Measurements from ENCODE around the gene C10orf62. TPM values are rescaled to one million over a fixed set of nuclear protein-coding genes. Genes with fewer than 3 reads are reported as not detected.

Gene C10orf62
- total RNA-seq, 1 donor from 2014 or later = not detected

GRCh38 chr10:97563337-97563736 is 26.2 kb upstream of the C10orf62 start:
- Mint-ChIP-seq H3K4me3 (ENCODE audit: unreplicated experiment) (no peak overlapping the region), H3K9me3 (ENCODE audit: unreplicated experiment) (no peaks in the 10 kb centered on the region), H3K27me3 (ENCODE audit: unreplicated experiment) (no peaks in the 10 kb centered on the region), H3K36me3 (ENCODE audit: unreplicated experiment) (no peaks in the 10 kb centered on the region), H3K4me1 (ENCODE audit: unreplicated experiment) (peaks cover 8% of the 10 kb centered on the region), H3K27ac (ENCODE audit: unreplicated experiment) (no peak overlapping the region)
- TF ChIP-seq CTCF (IDR thresholded peaks at IDR 0.05) = no peak
- DNase-seq (ENCODE audit: extremely low spot score, unreplicated experiment) = no peak

GRCh38 chr10:97564776-97565175 is 24.7 kb upstream of the C10orf62 start:
- DNase-seq (ENCODE audit: extremely low spot score, unreplicated experiment) = no peak
- Mint-ChIP-seq H3K9me3 (ENCODE audit: unreplicated experiment) (no peaks in the 10 kb centered on the region), H3K4me3 (ENCODE audit: unreplicated experiment) (no peak overlapping the region), H3K27me3 (ENCODE audit: unreplicated experiment) (no peaks in the 10 kb centered on the region), H3K27ac (ENCODE audit: unreplicated experiment) (no peak overlapping the region), H3K4me1 (ENCODE audit: unreplicated experiment) (peaks cover 8% of the 10 kb centered on the region), H3K36me3 (ENCODE audit: unreplicated experiment) (peaks cover 4% of the 10 kb centered on the region)
- TF ChIP-seq CTCF (IDR thresholded peaks at IDR 0.05) = no peak

DNA sequence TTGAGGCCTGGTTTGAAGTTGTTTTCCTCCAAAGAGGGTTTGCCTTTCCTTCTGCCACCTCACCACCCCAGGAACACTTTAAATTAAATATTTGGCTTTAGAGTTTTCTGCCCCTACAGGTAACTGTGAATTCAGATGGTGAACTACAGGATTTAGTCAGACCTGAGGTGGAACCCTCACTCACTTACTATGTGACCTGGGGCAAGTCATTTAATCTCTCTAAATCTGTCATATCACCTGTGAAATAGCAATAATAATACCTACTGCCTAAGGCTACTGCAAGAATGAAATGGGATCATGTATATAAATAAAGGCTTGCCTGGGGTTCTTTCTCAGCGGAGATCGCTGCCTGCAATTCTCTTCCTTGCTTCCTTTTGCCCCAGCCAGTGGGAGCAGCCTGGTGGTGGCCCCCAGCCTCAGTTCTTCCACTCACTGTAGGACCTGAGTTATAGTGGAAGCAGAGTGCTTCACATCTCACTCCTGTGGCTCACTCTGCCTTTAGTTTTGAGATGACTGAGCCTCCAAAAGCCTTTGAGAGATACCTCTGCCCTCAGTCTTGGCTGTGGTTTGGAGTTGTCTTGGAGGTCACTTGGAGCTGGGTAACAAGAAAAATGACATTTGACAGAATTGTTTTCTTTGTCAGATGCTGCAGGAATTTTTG is 23.1 kb upstream of the C10orf62 start:
- Mint-ChIP-seq H3K9me3 (ENCODE audit: unreplicated experiment) (no peaks in the 10 kb centered on the region), H3K4me1 (ENCODE audit: unreplicated experiment) (peaks cover 16% of the 10 kb centered on the region), H3K36me3 (ENCODE audit: unreplicated experiment) (peaks cover 4% of the 10 kb centered on the region), H3K27ac (ENCODE audit: unreplicated experiment) (no peak overlapping the region), H3K4me3 (ENCODE audit: unreplicated experiment) (no peak overlapping the region), H3K27me3 (ENCODE audit: unreplicated experiment) (no peaks in the 10 kb centered on the region)
- no peak for DNase-seq (ENCODE audit: extremely low spot score, unreplicated experiment)
- no peak for TF ChIP-seq CTCF (IDR thresholded peaks at IDR 0.05)

DNA sequence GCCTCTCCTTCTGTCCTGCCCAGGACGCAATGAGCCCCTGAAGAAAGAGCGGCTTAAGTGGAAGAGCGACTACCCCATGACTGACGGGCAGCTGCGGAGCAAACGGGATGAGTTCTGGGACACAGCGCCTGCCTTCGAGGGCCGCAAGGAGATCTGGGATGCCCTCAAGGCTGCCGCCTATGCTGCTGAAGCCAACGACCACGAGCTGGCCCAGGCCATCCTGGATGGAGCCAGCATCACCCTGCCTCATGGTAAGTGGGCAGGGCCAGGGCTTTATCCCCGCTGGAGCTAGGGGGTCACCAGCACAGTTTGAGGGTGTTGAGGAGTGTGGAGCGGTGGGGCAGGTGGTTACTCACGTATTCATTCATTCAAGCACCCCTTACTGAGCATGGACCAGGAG is 21.6 kb upstream of the C10orf62 start:
- Mint-ChIP-seq H3K4me1 (ENCODE audit: unreplicated experiment) (peaks cover 27% of the 10 kb centered on the region), H3K27ac (ENCODE audit: unreplicated experiment) (no peak overlapping the region), H3K36me3 (ENCODE audit: unreplicated experiment) (peaks cover 4% of the 10 kb centered on the region), H3K4me3 (ENCODE audit: unreplicated experiment) (no peak overlapping the region), H3K27me3 (ENCODE audit: unreplicated experiment) (no peaks in the 10 kb centered on the region), H3K9me3 (ENCODE audit: unreplicated experiment) (no peaks in the 10 kb centered on the region)
- no peak for TF ChIP-seq CTCF (IDR thresholded peaks at IDR 0.05)
- no peak for DNase-seq (ENCODE audit: extremely low spot score, unreplicated experiment)

- H3K27ac Mint-ChIP-seq (ENCODE audit: unreplicated experiment) = no peak overlapping the region
- TF ChIP-seq CTCF (IDR thresholded peaks at IDR 0.05) = no peak
- H3K4me3 Mint-ChIP-seq (ENCODE audit: unreplicated experiment) = no peak overlapping the region
- peaks cover 4% of the 10 kb centered on the region for H3K36me3 Mint-ChIP-seq (ENCODE audit: unreplicated experiment)
- H3K4me1 Mint-ChIP-seq (ENCODE audit: unreplicated experiment) = peaks cover 50% of the 10 kb centered on the region
- H3K27me3 Mint-ChIP-seq (ENCODE audit: unreplicated experiment) = no peaks in the 10 kb centered on the region
- no peaks in the 10 kb centered on the region for H3K9me3 Mint-ChIP-seq (ENCODE audit: unreplicated experiment)
- DNase-seq (ENCODE audit: extremely low spot score, unreplicated experiment) = no peak
These were observed 19.3 kb upstream of the C10orf62 start for GRCh38 chr10:97570146-97570788.
